Thymus (tissue), 11 donors: ENCODE measurements around the gene SH3TC1. TPM values are rescaled to one million over a fixed set of nuclear protein-coding genes. Genes with fewer than 3 reads are reported as not detected.

Source experiments
- DNase-seq, 9 donors: peaks; one replicate each; pipeline ENCODE4 v3.0.0-alpha.2; 2013; ENCODE audit warnings: low spot score in 9 of 9, low read depth in 6 of 9, missing footprints in 1 of 9
- H3K27ac ChIP-seq, 2 donors: one replicate each; pipeline ENCODE4 v1.5.1; 2013; ENCODE audit warnings: control low read depth in 1 of 2, low read depth in 1 of 2, low read length in 1 of 2, mild to moderate bottlenecking in 1 of 2, moderate library complexity in 1 of 2
- H3K27me3 ChIP-seq, 2 donors: one replicate each; pipeline ENCODE4 v1.5.1; 2013; ENCODE audit warnings: low read length in 1 of 2; ENCODE audit not compliant: control insufficient read depth in 2 of 2, insufficient read depth in 1 of 2
- H3K36me3 ChIP-seq, 2 donors: one replicate each; pipeline ENCODE4 v1.5.1; 2013; ENCODE audit warnings: low read length in 1 of 2, mild to moderate bottlenecking in 1 of 2, moderate library complexity in 1 of 2; ENCODE audit not compliant: control insufficient read depth in 2 of 2, insufficient read depth in 2 of 2
- H3K4me1 ChIP-seq, 2 donors: one replicate each; pipeline ENCODE4 v1.5.1; 2013; ENCODE audit warnings: low read length in 2 of 2; ENCODE audit not compliant: control insufficient read depth in 2 of 2, insufficient read depth in 2 of 2
- H3K4me3 ChIP-seq, 2 donors: one replicate each; pipeline ENCODE4 v1.5.1; 2013; ENCODE audit warnings: low read length in 2 of 2, control low read depth in 1 of 2, mild to moderate bottlenecking in 1 of 2
- H3K9me3 ChIP-seq, 2 donors: one replicate each; pipeline ENCODE4 v1.5.1; 2013; ENCODE audit warnings: low read length in 1 of 2, mild to moderate bottlenecking in 1 of 2; ENCODE audit not compliant: control insufficient read depth in 2 of 2, insufficient read depth in 1 of 2
- WGBS: extraction: QIAGEN DNeasy Blood & Tissue Kit; methylation state at CpG from one replicate; pipeline ENCODE4 v1.1.7; 2013; 5-methylcytosine and 5-hydroxymethylcytosine counted together
- polyA plus RNA-seq: library from polyadenylated mRNA; stranded (reverse); fragments of 200-250 nt; gene quantifications from one replicate; pipeline ENCODE4 v1.2.3, GENCODE V29; 2013
- total RNA-seq: library from RNA; stranded (reverse); fragments of 120-200 nt; gene quantifications from one replicate; pipeline ENCODE4 v1.2.4, GENCODE V29; 2013
- donor health status: healthy.

SH3TC1 gene
- total and polyA plus RNA-seq, 2 donors: 114 to 146 TPM

- Histone ChIP-seq H3K36me3 (peaks cover 59 to 60% of the 10 kb centered on the region in 2 donors), H3K4me3 (peak overlapping the region in 1 of 2 donors; percentile 5), H3K4me1 (peaks cover 49 to 90% of the 10 kb centered on the region in 2 donors), H3K27ac (peak overlapping the region; percentile 39 to 50), H3K27me3 (peaks cover 0 to 10% of the 10 kb centered on the region in 2 donors), H3K9me3 (no peaks in the 10 kb centered on the region)
- WGBS: 35% methylated on average over 26 of the region's 26 CpGs
- peak in 1 of 9 donors; percentile 55 for DNase-seq
Measured at GRCh38 chr4:8205749-8206611, 6.9 kb downstream of the SH3TC1 start.

GRCh38 chr4:8207314-8207713 is 8.2 kb downstream of the SH3TC1 start:
- H3K27me3 ChIP-seq: peaks cover 0 to 4% of the 10 kb centered on the region in 2 donors
- H3K27ac ChIP-seq: peak overlapping the region in 1 of 2 donors; percentile 36
- peaks cover 62 to 66% of the 10 kb centered on the region in 2 donors for H3K36me3 ChIP-seq
- no peak for DNase-seq
- WGBS: 97% methylated on average over 6 of the region's 6 CpGs
- no peaks in the 10 kb centered on the region for H3K9me3 ChIP-seq
- H3K4me1 ChIP-seq: peaks cover 49 to 82% of the 10 kb centered on the region in 2 donors
- no peak overlapping the region for H3K4me3 ChIP-seq

GRCh38 chr4:8208565-8208964 is 9.5 kb downstream of the SH3TC1 start:
- Histone ChIP-seq H3K4me3 (no peak overlapping the region), H3K4me1 (peaks cover 42 to 70% of the 10 kb centered on the region in 2 donors), H3K36me3 (peaks cover 70 to 79% of the 10 kb centered on the region in 2 donors), H3K27ac (no peak overlapping the region), H3K9me3 (no peaks in the 10 kb centered on the region), H3K27me3 (no peaks in the 10 kb centered on the region)
- 98% methylated on average over 12 of the region's 12 CpGs for WGBS
- no peak for DNase-seq

GRCh38 chr4:8209181-8209874 is 10.2 kb downstream of the SH3TC1 start:
- H3K36me3 ChIP-seq: peaks cover 77 to 82% of the 10 kb centered on the region in 2 donors
- DNase-seq: no peak
- peak overlapping the region in 1 of 2 donors; percentile 11 for H3K27ac ChIP-seq
- H3K27me3 ChIP-seq: no peaks in the 10 kb centered on the region
- no peaks in the 10 kb centered on the region for H3K9me3 ChIP-seq
- no peak overlapping the region for H3K4me3 ChIP-seq
- WGBS: 95% methylated on average over 21 of the region's 21 CpGs
- H3K4me1 ChIP-seq: peaks cover 35 to 62% of the 10 kb centered on the region in 2 donors

GRCh38 chr4:8210010-8210409 is 10.9 kb downstream of the SH3TC1 start:
- H3K9me3 ChIP-seq: no peaks in the 10 kb centered on the region
- peaks cover 77 to 82% of the 10 kb centered on the region in 2 donors for H3K36me3 ChIP-seq
- WGBS: 83% methylated on average over 12 of the region's 12 CpGs
- no peak overlapping the region for H3K4me3 ChIP-seq
- H3K27ac ChIP-seq: no peak overlapping the region
- H3K27me3 ChIP-seq: no peaks in the 10 kb centered on the region
- DNase-seq: no peak
- peaks cover 28 to 55% of the 10 kb centered on the region in 2 donors for H3K4me1 ChIP-seq

GRCh38 chr4:8210616-8211015 is 11.5 kb downstream of the SH3TC1 start:
- peaks cover 24 to 49% of the 10 kb centered on the region in 2 donors for H3K4me1 ChIP-seq
- H3K27me3 ChIP-seq: no peaks in the 10 kb centered on the region
- no peak for DNase-seq
- H3K27ac ChIP-seq: no peak overlapping the region
- H3K36me3 ChIP-seq: peaks cover 79 to 83% of the 10 kb centered on the region in 2 donors
- H3K9me3 ChIP-seq: no peaks in the 10 kb centered on the region
- H3K4me3 ChIP-seq: no peak overlapping the region
- WGBS: 96% methylated on average over 5 of the region's 5 CpGs

- WGBS: 46% methylated on average over 8 of the region's 8 CpGs
- Histone ChIP-seq H3K9me3 (no peaks in the 10 kb centered on the region), H3K27ac (no peak overlapping the region), H3K27me3 (no peaks in the 10 kb centered on the region), H3K4me3 (no peak overlapping the region), H3K36me3 (peaks cover 80 to 86% of the 10 kb centered on the region in 2 donors), H3K4me1 (peaks cover 18 to 43% of the 10 kb centered on the region in 2 donors)
- DNase-seq: no peak
Measured at GRCh38 chr4:8211251-8211650, 12.2 kb downstream of the SH3TC1 start.

GRCh38 chr4:8211737-8212581 is 12.9 kb downstream of the SH3TC1 start:
- Histone ChIP-seq H3K4me3 (no peak overlapping the region), H3K36me3 (peaks cover 80 to 89% of the 10 kb centered on the region in 2 donors), H3K27me3 (no peaks in the 10 kb centered on the region), H3K27ac (no peak overlapping the region), H3K9me3 (no peaks in the 10 kb centered on the region), H3K4me1 (peaks cover 14 to 38% of the 10 kb centered on the region in 2 donors)
- 97% methylated on average over 22 of the region's 22 CpGs for WGBS
- no peak for DNase-seq
